CD4-positive, alpha-beta T cell treated with Interleukin-17A for 1 hour (primary cell): ENCODE data around the gene FRMD8.

ENCODE experiments used
- DNase-seq: peaks from one replicate; pipeline ENCODE4 v3.0.0-alpha.2; 2020

The FRMD8 gene

GRCh38 chr11:65377036-65377435 is 9.4 kb upstream of the FRMD8 start:
- no peak for DNase-seq

GRCh38 chr11:65377777-65378176 is 8.7 kb upstream of the FRMD8 start:
- DNase-seq: no peak

GRCh38 chr11:65378208-65378927 is 8.1 kb upstream of the FRMD8 start:
- DNase-seq: peak; percentile 20

GRCh38 chr11:65378928-65379638 is 7.4 kb upstream of the FRMD8 start:
- DNase-seq: no peak

- no peak for DNase-seq
These were observed 6.6 kb upstream of the FRMD8 start for GRCh38 chr11:65379698-65380459.

GRCh38 chr11:65380460-65381119 is 5.8 kb upstream of the FRMD8 start:
- DNase-seq: no peak

- peak; percentile 68 for DNase-seq
These were observed 4.8 kb upstream of the FRMD8 start for GRCh38 chr11:65381716-65382032.

GRCh38 chr11:65382033-65382803 is 4.2 kb upstream of the FRMD8 start, which contains the start of gene SLC25A45:
TSS of gene SLC25A45 (minus strand) at chr11:65382646. CDS start at chr11:65381951, 695 bp downstream.
- DNase-seq: peak; percentile 91

- DNase-seq: no peak
These were observed 3.6 kb upstream of the FRMD8 start for GRCh38 chr11:65382804-65383368.

GRCh38 chr11:65383778-65384177 is 2.7 kb upstream of the FRMD8 start:
- no peak for DNase-seq

GRCh38 chr11:65384301-65384889 is 2.0 kb upstream of the FRMD8 start:
- DNase-seq: peak; percentile 56

GRCh38 chr11:65388731-65389130 is 2.3 kb downstream of the FRMD8 start:
- no peak for DNase-seq

- no peak for DNase-seq
These were observed 3.0 kb downstream of the FRMD8 start for GRCh38 chr11:65389294-65389980.

- no peak for DNase-seq
These were observed 3.9 kb downstream of the FRMD8 start for GRCh38 chr11:65390099-65390941.

- no peak for DNase-seq
These were observed 4.6 kb downstream of the FRMD8 start for GRCh38 chr11:65390996-65391395.

- DNase-seq: no peak
These were observed 5.9 kb downstream of the FRMD8 start for GRCh38 chr11:65392186-65392829.

- DNase-seq: no peak
These were observed 6.5 kb downstream of the FRMD8 start for GRCh38 chr11:65392899-65393298.

GRCh38 chr11:65393513-65394079 is 7.2 kb downstream of the FRMD8 start:
- no peak for DNase-seq

- DNase-seq: no peak
These were observed 7.7 kb downstream of the FRMD8 start for GRCh38 chr11:65394125-65394536.
